ENCODE data around the gene TOM1L2. TPM values are rescaled to one million over a fixed set of nuclear protein-coding genes. Genes with fewer than 3 reads are reported as not detected.

TOM1L2 gene
- total and polyA plus RNA-seq, 8 donors = 51.2 to 71.2 (median 57.4) TPM

DNA sequence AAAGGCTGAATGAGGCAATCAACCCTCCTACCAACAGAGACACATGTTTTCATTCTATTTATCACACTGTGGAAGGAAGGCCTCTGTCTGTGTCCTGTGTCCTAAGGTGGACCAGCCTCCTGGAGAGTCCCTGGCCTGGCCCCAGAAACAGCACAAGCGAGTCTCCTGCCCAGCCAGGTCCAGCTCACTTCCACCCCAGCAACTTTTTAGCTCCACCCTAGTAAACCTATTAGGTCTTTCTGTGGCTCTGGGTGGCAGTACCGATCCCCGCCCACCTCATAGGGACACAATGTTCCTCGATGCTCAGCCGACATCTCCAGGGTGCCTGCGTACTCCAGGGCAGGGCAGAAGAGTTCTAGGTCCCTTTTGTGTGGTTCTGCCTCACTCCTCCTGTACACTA lies 11.2 kb upstream of the TOM1L2 start:
- H3K4me3 ChIP-seq = no peak overlapping the region
- no peaks in the 10 kb centered on the region for H3K9me3 ChIP-seq
- DNase-seq = no peak
- no peak for ATAC-seq
- H3K27ac ChIP-seq = no peak overlapping the region
- intact Hi-C loops (cut with DNase I) = no loop called here
- peaks cover 0 to 6% of the 10 kb centered on the region in 2 donors for H3K4me1 ChIP-seq
- H3K27me3 ChIP-seq = no peaks in the 10 kb centered on the region
- TF ChIP-seq, protein P1, sequence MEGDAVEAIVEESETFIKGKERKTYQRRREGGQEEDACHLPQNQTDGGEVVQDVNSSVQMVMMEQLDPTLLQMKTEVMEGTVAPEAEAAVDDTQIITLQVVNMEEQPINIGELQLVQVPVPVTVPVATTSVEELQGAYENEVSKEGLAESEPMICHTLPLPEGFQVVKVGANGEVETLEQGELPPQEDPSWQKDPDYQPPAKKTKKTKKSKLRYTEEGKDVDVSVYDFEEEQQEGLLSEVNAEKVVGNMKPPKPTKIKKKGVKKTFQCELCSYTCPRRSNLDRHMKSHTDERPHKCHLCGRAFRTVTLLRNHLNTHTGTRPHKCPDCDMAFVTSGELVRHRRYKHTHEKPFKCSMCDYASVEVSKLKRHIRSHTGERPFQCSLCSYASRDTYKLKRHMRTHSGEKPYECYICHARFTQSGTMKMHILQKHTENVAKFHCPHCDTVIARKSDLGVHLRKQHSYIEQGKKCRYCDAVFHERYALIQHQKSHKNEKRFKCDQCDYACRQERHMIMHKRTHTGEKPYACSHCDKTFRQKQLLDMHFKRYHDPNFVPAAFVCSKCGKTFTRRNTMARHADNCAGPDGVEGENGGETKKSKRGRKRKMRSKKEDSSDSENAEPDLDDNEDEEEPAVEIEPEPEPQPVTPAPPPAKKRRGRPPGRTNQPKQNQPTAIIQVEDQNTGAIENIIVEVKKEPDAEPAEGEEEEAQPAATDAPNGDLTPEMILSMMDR (IDR thresholded peaks at IDR 0.05) = no peak
- no peaks in the 10 kb centered on the region for H3K36me3 ChIP-seq

DNA sequence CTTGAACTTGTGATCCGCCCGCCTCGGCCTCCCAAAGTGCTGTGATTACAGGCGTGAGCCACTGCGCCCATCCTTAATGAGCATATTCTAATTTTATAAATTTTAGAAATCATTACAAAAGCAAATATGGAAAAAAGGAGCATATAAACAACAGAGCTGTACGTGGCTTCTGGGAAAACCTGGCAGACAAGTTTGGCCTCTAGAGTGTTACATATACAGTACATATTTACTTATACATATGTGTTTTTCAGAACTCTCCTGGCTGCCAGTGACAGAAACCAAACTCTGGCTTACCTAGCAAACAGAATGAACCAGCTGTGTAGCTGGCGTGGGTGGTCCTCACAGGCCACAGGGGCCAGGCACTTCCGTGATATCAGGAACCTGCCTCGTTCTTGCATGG lies 10.6 kb upstream of the TOM1L2 start:
- DNase-seq = peak in 1 of 4 donors; percentile 57
- intact Hi-C loops (cut with DNase I) = no loop called here
- peaks cover 0 to 7% of the 10 kb centered on the region in 2 donors for H3K4me1 ChIP-seq

DNA sequence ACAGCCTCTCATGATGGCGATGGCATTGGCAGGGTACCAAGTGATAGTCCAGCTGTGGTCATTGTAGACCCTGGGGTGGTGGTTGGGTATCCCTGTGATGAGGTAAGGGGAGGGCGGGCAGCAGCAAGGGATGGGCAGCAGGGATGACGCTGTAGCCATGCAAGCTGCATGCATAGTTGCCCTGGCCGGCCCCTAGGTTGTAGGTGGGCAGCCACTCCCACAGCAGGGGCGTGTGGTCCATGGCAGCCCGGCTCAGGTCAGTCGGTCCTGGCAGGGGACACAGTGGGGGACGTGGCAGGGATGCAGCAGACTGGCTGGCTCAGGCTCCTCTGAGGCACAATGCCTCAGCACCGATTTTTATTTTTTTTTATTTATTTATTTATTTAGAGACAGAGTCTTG lies 9.1 kb upstream of the TOM1L2 start:
- no peaks in the 10 kb centered on the region for H3K36me3 ChIP-seq
- peaks cover 0 to 7% of the 10 kb centered on the region in 2 donors for H3K4me1 ChIP-seq
- ATAC-seq = no peak
- intact Hi-C loops (cut with DNase I) = no loop called here
- TF ChIP-seq, protein P1 (IDR thresholded peaks at IDR 0.05) = no peak
- no peaks in the 10 kb centered on the region for H3K27me3 ChIP-seq
- no peaks in the 10 kb centered on the region for H3K9me3 ChIP-seq
- no peak for DNase-seq
- no peak overlapping the region for H3K4me3 ChIP-seq
- no peak overlapping the region for H3K27ac ChIP-seq

More for the DNA sequence above, 10.6 kb upstream of the TOM1L2 start:
- Histone ChIP-seq H3K4me3 (no peak overlapping the region), H3K27me3 (no peaks in the 10 kb centered on the region), H3K36me3 (no peaks in the 10 kb centered on the region), H3K9me3 (no peaks in the 10 kb centered on the region), H3K27ac (no peak overlapping the region)
- ATAC-seq = no peak
- TF ChIP-seq, protein P1 (IDR thresholded peaks at IDR 0.05) = no peak

DNA sequence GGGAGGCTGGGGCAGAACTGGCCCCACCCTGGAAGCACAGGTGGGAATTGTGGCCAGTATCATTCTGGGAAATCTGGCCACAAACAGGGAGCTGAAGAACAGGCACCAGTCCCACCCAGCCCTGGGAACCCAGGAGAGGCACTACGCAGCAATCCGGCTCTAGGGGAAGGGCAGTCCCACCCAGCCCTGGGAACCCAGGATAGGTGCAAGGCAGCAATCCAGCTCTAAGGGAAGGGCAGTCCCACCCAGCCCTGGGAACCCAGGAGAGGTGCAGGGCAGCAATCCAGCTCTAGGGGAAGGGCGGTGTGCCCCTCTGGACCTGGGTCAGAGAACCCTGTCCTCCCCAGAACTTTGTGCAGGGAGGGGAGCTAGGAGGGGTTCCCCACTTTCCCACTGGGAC lies 7.6 kb upstream of the TOM1L2 start:
- peaks cover 0 to 18% of the 10 kb centered on the region in 2 donors for H3K4me1 ChIP-seq
- no peak overlapping the region for H3K27ac ChIP-seq
- no peak for DNase-seq
- ATAC-seq = no peak
- no peaks in the 10 kb centered on the region for H3K27me3 ChIP-seq
- H3K4me3 ChIP-seq = no peak overlapping the region
- no peaks in the 10 kb centered on the region for H3K9me3 ChIP-seq
- TF ChIP-seq, protein P1 (IDR thresholded peaks at IDR 0.05) = no peak
- no peaks in the 10 kb centered on the region for H3K36me3 ChIP-seq
- intact Hi-C loops (cut with DNase I) = no loop called here

DNA sequence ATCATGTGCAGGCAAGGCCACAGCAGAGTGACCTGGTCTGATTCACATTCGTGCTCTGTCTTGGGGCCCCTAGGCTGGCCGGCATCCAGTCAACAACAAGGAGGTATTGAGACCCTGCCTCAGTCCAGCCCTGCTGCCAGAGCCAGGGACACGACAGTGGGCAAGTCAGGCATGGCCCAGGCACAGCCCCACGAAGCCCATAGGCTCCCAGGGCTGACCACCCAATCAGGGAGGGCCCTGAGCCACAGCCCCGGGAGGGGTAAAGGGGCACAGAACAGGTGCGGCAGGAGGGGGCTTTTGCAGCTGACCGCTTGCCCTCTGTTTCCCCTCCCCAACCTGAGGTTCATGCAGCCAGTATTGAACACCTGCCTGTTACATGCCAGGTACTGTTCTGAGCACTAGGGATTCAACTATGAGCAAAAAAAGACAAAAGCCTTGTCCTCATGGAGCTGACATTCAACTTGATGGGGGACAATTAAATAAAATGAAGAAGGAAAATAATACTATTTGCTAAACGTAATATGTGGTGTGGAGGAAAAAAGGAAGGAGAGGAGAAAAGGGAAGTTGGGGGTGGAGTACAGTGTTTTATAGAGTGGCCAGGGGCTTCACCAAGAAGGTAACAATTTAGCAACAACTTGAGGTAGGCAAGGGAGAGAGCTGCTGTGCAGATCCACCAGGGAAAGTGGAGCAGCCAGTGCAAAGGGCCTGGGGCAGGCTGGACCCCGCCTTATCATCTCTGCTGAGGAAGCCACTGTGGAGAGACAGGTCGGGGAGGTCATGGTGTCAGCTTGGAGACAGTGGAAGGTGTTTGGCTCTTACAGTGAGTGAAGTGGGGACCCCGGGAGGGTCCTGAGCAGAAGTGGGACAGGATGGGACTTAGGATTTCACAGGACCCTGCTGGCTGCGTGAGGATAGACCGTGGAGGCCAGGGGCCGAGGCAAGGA lies 6.6 kb upstream of the TOM1L2 start:
- TF ChIP-seq, protein P1 (IDR thresholded peaks at IDR 0.05) = no peak
- no peak overlapping the region for H3K27ac ChIP-seq

More for the DNA sequence above, 6.6 kb upstream of the TOM1L2 start:
- H3K9me3 ChIP-seq = no peaks in the 10 kb centered on the region
- H3K27me3 ChIP-seq = no peaks in the 10 kb centered on the region
- ATAC-seq = no peak
- DNase-seq = no peak
- H3K4me3 ChIP-seq = no peak overlapping the region
- intact Hi-C loops (cut with DNase I) = no loop called here
- H3K4me1 ChIP-seq = peaks cover 0 to 18% of the 10 kb centered on the region in 2 donors
- no peaks in the 10 kb centered on the region for H3K36me3 ChIP-seq
